ENCODE results near the gene RELL2. TPM values are rescaled to one million over a fixed set of nuclear protein-coding genes. Genes with fewer than 3 reads are reported as not detected.
A peak's percentile ranks its signal among the peaks of the same experiment; 100 is the strongest.

Gene RELL2
- total RNA-seq, 1 experiment from 2014 or later, result 9.8 TPM

GRCh38 chr5:141613344-141613743 is 23.5 kb upstream of the RELL2 start:
- Histone ChIP-seq H4K20me1 (ENCODE audit: control insufficient read depth, insufficient read depth, insufficient read length) (no peaks in the 10 kb centered on the region), H2BK120ac (ENCODE audit: low read depth, low read length, poor library complexity, severe bottlenecking) (no peak overlapping the region)

More at GRCh38 chr5:141613344-141613743, 23.5 kb upstream of the RELL2 start:
- Mint-ChIP-seq H3K4me1 (peaks cover 43 to 51% of the 10 kb centered on the region in 2 experiments), H3K27ac (no peak overlapping the region), H3K9me3 (peaks cover 0 to 3% of the 10 kb centered on the region in 2 experiments; a peak in 1 of 5 replicates), H3K36me3 (ENCODE audit: insufficient read depth in 1 of 3, low read depth in 3 of 3) (peaks cover 0 to 19% (median 14%) of the 10 kb centered on the region in 3 experiments; a peak in 3 of 7 replicates), H3K4me3 (peak overlapping the region in 1 of 2 experiments; percentile 6; a peak in 1 of 5 replicates), H3K27me3 (ENCODE audit: low read depth) (no peaks in the 10 kb centered on the region)
- H2BK15ac ChIP-seq (ENCODE audit: low read depth, low read length), result no peak overlapping the region
- H4K8ac ChIP-seq (replicated peaks; ENCODE audit: insufficient read length, low read depth, low read length), result no peak overlapping the region
- peaks cover 3% of the 10 kb centered on the region for H3K4me1 ChIP-seq (ENCODE audit: insufficient read depth, low read length)
- H3K23me2 ChIP-seq (ENCODE audit: insufficient read length, low read depth, low read length, poor library complexity, severe bottlenecking), result no peaks in the 10 kb centered on the region
- H2BK12ac ChIP-seq (ENCODE audit: insufficient read length, low read depth, low read length), result no peak overlapping the region
- no peak overlapping the region for H4K91ac ChIP-seq (ENCODE audit: insufficient read length, low read depth, low read length)
- H2BK20ac ChIP-seq (ENCODE audit: low read depth, low read length, poor library complexity, severe bottlenecking), result no peak overlapping the region
- H4K5ac ChIP-seq (ENCODE audit: insufficient read length, low read depth, low read length), result no peak overlapping the region
- H3K27me3 ChIP-seq (ENCODE audit: insufficient read depth, low read length), result no peaks in the 10 kb centered on the region
- H3K14ac ChIP-seq (ENCODE audit: insufficient read depth, low read length), result no peak overlapping the region
- H3K79me2 ChIP-seq (ENCODE audit: insufficient read depth, low read length), result peaks cover 20% of the 10 kb centered on the region; the same call in 1 of the 2 replicates
- H2AK5ac ChIP-seq (ENCODE audit: insufficient read length, low read length), result no peak overlapping the region
- no peak overlapping the region for H3K4ac ChIP-seq (ENCODE audit: low read depth, low read length)
- no peak overlapping the region for H3K4me2 ChIP-seq (ENCODE audit: insufficient read depth, insufficient read length, low read length)
- no peak for TF ChIP-seq CTCF (conservative IDR thresholded peaks at IDR 0.05)
- no peak overlapping the region for H3T11ph ChIP-seq (ENCODE audit: low read length)
- no peak overlapping the region for H2BK5ac ChIP-seq (ENCODE audit: insufficient read length, low read length)
- H3K79me1 ChIP-seq (ENCODE audit: insufficient read depth, low read depth, low read length, poor library complexity, severe bottlenecking), result no peaks in the 10 kb centered on the region
- no peak overlapping the region for H3K56ac ChIP-seq (ENCODE audit: insufficient read length, low read depth, low read length)
- no peaks in the 10 kb centered on the region for H3K9me3 ChIP-seq (ENCODE audit: control insufficient read depth, low read depth, low read length)
- no peak for DNase-seq
- H2AFZ ChIP-seq (ENCODE audit: low read length), result no peak overlapping the region
- no peak overlapping the region for H3K23ac ChIP-seq (ENCODE audit: insufficient read length, low read depth, low read length)
- no peak overlapping the region for H3K27ac ChIP-seq (ENCODE audit: insufficient read length, low read depth, low read length)
- H3K18ac ChIP-seq (ENCODE audit: insufficient read length, low read depth, low read length), result no peak overlapping the region
- no peak overlapping the region for H3K9ac ChIP-seq (ENCODE audit: extremely low read depth, insufficient read length, low read length)
